GM12878 (cell line): ENCODE data around the gene HMGXB3.

ENCODE experiments used
- BCL11A ChIP-seq: IDR thresholded peaks from 2 replicates; pipeline ENCODE4 v1.6.1; 2011; ENCODE audit warnings: low read depth, low read length
- CHD2 ChIP-seq: IDR thresholded peaks from 2 replicates; pipeline ENCODE4 v1.6.1; 2011; ENCODE audit warnings: low read depth, low read length, improper control_type of control experiment, borderline replicate concordance
- CTCF ChIP-seq, 3 experiments: IDR thresholded peaks in 2 of 3; conservative IDR thresholded peaks in 1 of 3; 2 replicates each; pipeline ENCODE4 v1.5.1; 2011; ENCODE audit warnings: low read depth in 3 of 3, low read length in 3 of 3, mild to moderate bottlenecking in 3 of 3, control low read depth in 2 of 3, moderate library complexity in 2 of 3, inconsistent platforms in 1 of 3, mixed read lengths in 1 of 3; ENCODE audit not compliant: control insufficient read depth in 2 of 3, insufficient read depth in 1 of 3; ENCODE audit errors: extremely low read depth in 1 of 3
- E2F4 ChIP-seq: IDR thresholded peaks from 2 replicates; pipeline ENCODE4 v1.6.1; 2012; ENCODE audit warnings: low read depth, low read length, improper control_type of control experiment
- EED ChIP-seq: sonication (generic); IDR thresholded peaks from 2 replicates; pipeline ENCODE4 v1.6.1; 2016; ENCODE audit warnings: antibody characterized with exemption, low read depth
- EGR1 ChIP-seq, 2 experiments: IDR thresholded peaks; 1 replicate in 1 of 2; 2 replicates in 1 of 2; pipeline ENCODE4 v1.6.1; 2011 to 2012; ENCODE audit warnings: low read depth in 2 of 2, low read length in 2 of 2, borderline replicate concordance in 1 of 2, mild to moderate bottlenecking in 1 of 2, moderate library complexity in 1 of 2
- ELK1 ChIP-seq: IDR thresholded peaks from 2 replicates; pipeline ENCODE4 v1.6.1; 2012; ENCODE audit warnings: low read depth, low read length, improper control_type of control experiment
- GABPA ChIP-seq: IDR thresholded peaks from 2 replicates; pipeline ENCODE4 v1.6.1; 2014; ENCODE audit warnings: antibody characterized with exemption, low read depth, mild to moderate bottlenecking, inconsistent platforms
- POLR2AphosphoS5 ChIP-seq: IDR thresholded peaks from 2 replicates; pipeline ENCODE4 v1.6.1; 2011; ENCODE audit warnings: mild to moderate bottlenecking, low read length, inconsistent platforms
- RCOR1 ChIP-seq: conservative IDR thresholded peaks from 2 replicates; pipeline ENCODE4 v1.6.1; 2012; ENCODE audit warnings: low read depth, low read length, improper control_type of control experiment
- SMC3 ChIP-seq: IDR thresholded peaks from 2 replicates; pipeline ENCODE4 v1.6.1; 2011; ENCODE audit warnings: low read length, improper control_type of control experiment, borderline replicate concordance
- ZNF274 ChIP-seq: IDR thresholded peaks from one replicate; pipeline ENCODE4 v1.8.0; 2011; ENCODE audit not compliant: insufficient read length, insufficient read depth
- TF ChIP-seq, protein P1 (sequence below): fragments of 450-650 bp; IDR thresholded peaks from 2 replicates; pipeline ENCODE4 v1.6.1; 2014; ENCODE audit warnings: mild to moderate bottlenecking

DNA sequence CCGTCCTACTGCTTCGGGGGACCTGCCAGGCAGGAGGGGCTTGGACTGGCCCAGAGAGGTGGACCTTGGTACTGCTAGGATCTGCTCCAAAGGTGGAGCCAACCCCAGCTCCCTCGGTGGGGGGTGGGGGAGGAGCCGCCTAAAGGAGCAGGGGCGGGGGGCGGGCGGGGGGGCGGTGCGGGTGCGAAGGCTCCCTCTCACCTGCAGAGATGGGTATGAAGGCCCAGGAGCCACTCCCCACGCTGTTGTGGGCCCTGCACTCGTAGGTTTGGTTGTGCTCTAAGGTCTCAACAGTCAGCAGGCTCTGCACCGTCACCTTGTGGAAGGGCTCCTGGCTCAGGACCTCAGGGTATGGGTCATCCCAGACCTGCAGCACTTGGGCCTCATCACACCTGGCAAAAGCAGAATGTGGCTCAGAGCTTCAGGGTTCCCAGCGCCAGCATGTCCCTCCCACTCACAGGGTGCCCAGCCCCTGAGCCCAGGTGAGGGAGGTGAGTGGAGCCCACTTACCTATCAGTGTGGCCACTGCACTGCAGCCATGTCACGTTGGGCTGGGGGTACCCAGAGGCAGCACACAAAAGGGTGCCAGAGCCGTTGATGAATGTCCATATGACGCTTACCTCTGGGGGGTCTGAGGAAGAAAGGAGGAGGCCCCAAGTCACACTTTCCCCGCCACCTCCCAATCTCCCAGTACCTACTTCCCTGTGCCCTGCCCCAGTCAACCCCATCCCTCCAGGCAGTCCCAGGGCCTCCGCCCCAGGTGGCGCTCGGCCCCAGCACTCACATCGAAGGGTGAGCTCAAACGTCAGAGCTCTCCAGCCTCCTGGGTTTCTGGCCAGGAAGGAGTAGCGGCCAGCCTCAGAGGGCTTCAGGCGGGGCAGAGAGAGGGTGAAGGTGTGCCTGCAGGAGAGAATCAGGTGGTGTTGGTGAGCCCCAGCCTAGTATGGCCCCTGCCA lies 69.4 kb downstream of the HMGXB3 start:
- TF ChIP-seq SMC3: no peak
- no peak for TF ChIP-seq GABPA
- TF ChIP-seq POLR2AphosphoS5: no peak
- no peak for TF ChIP-seq CTCF (IDR thresholded peaks at IDR 0.05 in 2 of 3, conservative IDR thresholded peaks at IDR 0.05 in 1 of 3; ENCODE audit: control insufficient read depth in 2 of 3, extremely low read depth in 1 of 3, insufficient read depth in 1 of 3, low read depth in 3 of 3, low read length in 3 of 3)
- TF ChIP-seq ELK1: no peak
- TF ChIP-seq, protein P1, sequence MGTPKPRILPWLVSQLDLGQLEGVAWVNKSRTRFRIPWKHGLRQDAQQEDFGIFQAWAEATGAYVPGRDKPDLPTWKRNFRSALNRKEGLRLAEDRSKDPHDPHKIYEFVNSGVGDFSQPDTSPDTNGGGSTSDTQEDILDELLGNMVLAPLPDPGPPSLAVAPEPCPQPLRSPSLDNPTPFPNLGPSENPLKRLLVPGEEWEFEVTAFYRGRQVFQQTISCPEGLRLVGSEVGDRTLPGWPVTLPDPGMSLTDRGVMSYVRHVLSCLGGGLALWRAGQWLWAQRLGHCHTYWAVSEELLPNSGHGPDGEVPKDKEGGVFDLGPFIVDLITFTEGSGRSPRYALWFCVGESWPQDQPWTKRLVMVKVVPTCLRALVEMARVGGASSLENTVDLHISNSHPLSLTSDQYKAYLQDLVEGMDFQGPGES: no peak
- no peak for TF ChIP-seq EGR1 (IDR thresholded peaks at IDR 0.05; ENCODE audit: borderline replicate concordance in 1 of 2, low read depth in 2 of 2, low read length in 2 of 2)
- no peak for TF ChIP-seq RCOR1
- TF ChIP-seq ZNF274: no peak
- TF ChIP-seq E2F4: no peak
- TF ChIP-seq EED: no peak
- no peak for TF ChIP-seq BCL11A
- no peak for TF ChIP-seq CHD2
